Central memory CD4-positive, alpha-beta T cell (primary cell): Measurements from ENCODE around the gene ARHGAP23.

ENCODE experiments used
- DNase-seq: peaks from one replicate; pipeline ENCODE4 v3.0.0; 2022

Gene ARHGAP23

GRCh38 chr17:38442548-38442947, 14.3 kb downstream of the ARHGAP23 start:
- no peak for DNase-seq

- DNase-seq = no peak
Observed at GRCh38 chr17:38443356-38444031, 15.2 kb downstream of the ARHGAP23 start.

GRCh38 chr17:38444151-38444550, 15.9 kb downstream of the ARHGAP23 start:
- DNase-seq = peak; percentile 18

- no peak for DNase-seq
Observed at GRCh38 chr17:38447502-38448085, 19.3 kb downstream of the ARHGAP23 start.

GRCh38 chr17:38448208-38448771, 20.0 kb downstream of the ARHGAP23 start:
- DNase-seq = no peak

GRCh38 chr17:38449364-38449763, 21.1 kb downstream of the ARHGAP23 start:
- DNase-seq = no peak

GRCh38 chr17:38450557-38451029, 22.3 kb downstream of the ARHGAP23 start:
- no peak for DNase-seq

- no peak for DNase-seq
Observed at GRCh38 chr17:38451030-38451839, 23.0 kb downstream of the ARHGAP23 start.

GRCh38 chr17:38451840-38452529, 23.7 kb downstream of the ARHGAP23 start:
- DNase-seq = no peak

- no peak for DNase-seq
Observed at GRCh38 chr17:38452719-38453118, 24.5 kb downstream of the ARHGAP23 start.

GRCh38 chr17:38453951-38454421, 25.7 kb downstream of the ARHGAP23 start:
- DNase-seq = no peak

GRCh38 chr17:38454532-38454931, 26.3 kb downstream of the ARHGAP23 start:
- no peak for DNase-seq

GRCh38 chr17:38455288-38455915, 27.1 kb downstream of the ARHGAP23 start:
- no peak for DNase-seq

- DNase-seq = no peak
Observed at GRCh38 chr17:38456031-38456815, 28.0 kb downstream of the ARHGAP23 start.

GRCh38 chr17:38457577-38458371, 29.5 kb downstream of the ARHGAP23 start:
- no peak for DNase-seq

- no peak for DNase-seq
Observed at GRCh38 chr17:38458521-38458920, 30.3 kb downstream of the ARHGAP23 start.

- DNase-seq = no peak
Observed at GRCh38 chr17:38459567-38459966, 31.3 kb downstream of the ARHGAP23 start.

- no peak for DNase-seq
Observed at GRCh38 chr17:38460082-38460715, 31.9 kb downstream of the ARHGAP23 start.

GRCh38 chr17:38460716-38461630, 32.7 kb downstream of the ARHGAP23 start:
- DNase-seq = no peak
